HFF-Myc (cell line): ENCODE measurements around the gene DENND1B.

Source experiments
- DNase-seq: peaks from one replicate; pipeline ENCODE4 v3.0.0-alpha.2; 2011; ENCODE audit warnings: low read depth; ENCODE audit errors: extremely low read depth
- H3K4me3 ChIP-seq: replicated peaks from 2 replicates; pipeline ENCODE4 v1.5.1; 2011; ENCODE audit warnings: low read depth, mild to moderate bottlenecking, control low read depth, low read length
- CTCF ChIP-seq: IDR thresholded peaks from 2 replicates; pipeline ENCODE4 v1.5.1; 2012; ENCODE audit warnings: mild to moderate bottlenecking, low read depth, low read length, control low read depth; ENCODE audit errors: missing control alignments

The DENND1B gene

DNA sequence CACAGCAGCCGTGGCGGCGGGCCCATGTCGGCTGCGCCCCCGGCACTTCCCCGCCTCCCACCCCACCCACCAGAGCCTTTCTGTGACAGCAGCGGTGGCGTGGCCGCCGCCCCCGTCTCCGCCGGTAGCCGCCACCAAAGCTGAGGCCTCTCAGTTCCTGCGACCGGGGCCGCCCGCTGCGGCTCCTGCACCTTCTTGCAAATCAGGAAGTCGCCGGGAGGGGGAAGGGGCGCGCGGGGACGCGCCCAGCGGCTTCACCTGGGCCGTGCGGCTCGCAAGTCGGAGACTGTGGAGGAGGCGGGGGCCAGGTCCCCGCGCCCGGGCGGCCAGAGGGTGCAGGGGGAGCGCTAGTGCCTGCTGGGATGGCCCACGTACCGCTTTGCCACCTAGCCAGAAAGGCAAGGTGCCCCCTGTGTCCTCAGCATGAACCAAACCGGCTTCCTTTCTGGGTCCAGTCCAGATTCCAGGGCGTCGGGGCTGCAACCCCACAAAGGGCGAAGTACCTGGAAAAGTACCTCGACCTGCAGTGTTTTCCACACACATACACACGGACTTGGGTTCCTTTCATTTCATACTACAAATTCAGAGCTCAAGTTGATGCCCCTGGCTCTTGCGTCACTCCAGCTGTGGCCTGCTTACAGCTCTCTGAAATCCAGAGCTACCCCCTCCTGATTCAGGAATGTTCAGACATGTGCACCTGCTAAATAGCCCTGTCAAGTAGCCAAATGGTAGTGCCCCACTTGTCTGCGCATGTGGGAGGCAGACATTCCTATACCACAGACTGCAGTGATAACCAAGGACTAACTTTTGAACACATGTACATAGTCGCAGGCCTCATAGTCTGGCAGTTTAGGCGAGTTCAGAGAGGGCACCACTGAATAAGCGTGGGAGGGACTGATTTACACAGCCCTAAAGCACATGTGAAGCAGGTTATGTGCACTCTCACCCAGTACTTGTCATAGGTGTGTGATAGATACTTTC, at the start of gene DENND1B:
DENND1B (minus strand) TSS at position 199 of the 981 bp plus-strand sequence. CDS start 325 bp downstream, outside the sequence.
- peak within 1 kb of the TSS; percentile 57 for H3K4me3 ChIP-seq
- DNase-seq, result no peak
- no peak for TF ChIP-seq CTCF

- no peak for DNase-seq
- H3K4me3 ChIP-seq, result no peak overlapping the region
- TF ChIP-seq CTCF, result no peak
These were observed 39.0 kb upstream of the DENND1B start for GRCh38 chr1:197814306-197814705.

DNA sequence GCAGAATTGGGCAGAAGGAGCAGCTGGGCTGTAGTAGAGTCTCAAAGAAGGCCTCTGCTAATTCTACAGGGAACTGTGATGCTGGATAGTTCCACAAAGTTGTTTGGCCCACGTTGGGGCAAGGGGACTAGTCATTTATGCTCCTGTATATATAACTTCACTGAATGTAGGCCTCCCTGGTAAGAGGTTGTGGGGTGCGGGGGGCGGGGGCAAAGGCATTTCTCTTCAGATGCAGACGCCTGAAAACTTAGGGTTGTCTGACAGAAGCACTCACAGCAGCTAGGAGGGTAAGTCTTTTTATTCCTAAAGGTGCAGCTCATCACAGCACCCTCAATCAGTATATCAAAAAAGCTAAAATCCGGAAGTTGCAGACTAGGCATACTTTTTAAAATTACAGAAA, 38.5 kb upstream of the DENND1B start:
- no peak for TF ChIP-seq CTCF
- no peak for DNase-seq
- H3K4me3 ChIP-seq, result no peak overlapping the region

GRCh38 chr1:197811769-197812168, 36.5 kb upstream of the DENND1B start:
- DNase-seq, result no peak
- no peak overlapping the region for H3K4me3 ChIP-seq
- TF ChIP-seq CTCF, result no peak

GRCh38 chr1:197810812-197811211, 35.5 kb upstream of the DENND1B start:
- DNase-seq, result no peak
- TF ChIP-seq CTCF, result no peak
- no peak overlapping the region for H3K4me3 ChIP-seq

GRCh38 chr1:197808880-197809279, 33.6 kb upstream of the DENND1B start:
- DNase-seq, result no peak
- TF ChIP-seq CTCF, result no peak

More at GRCh38 chr1:197808880-197809279, 33.6 kb upstream of the DENND1B start:
- H3K4me3 ChIP-seq, result no peak overlapping the region
